Kidney (tissue), 14 donors: ENCODE measurements around the gene RNF123. TPM values are rescaled to one million over a fixed set of nuclear protein-coding genes. Genes with fewer than 3 reads are reported as not detected.

Experiments used
- DNase-seq, 5 donors: peaks; one replicate each; pipeline ENCODE4 v3.0.0-alpha.2; 2013 to 2020
- FAIRE-seq: peaks from 2 replicates; lab custom pipeline; 2012; peaks lifted over from hg19 to GRCh38; lab: Jason Lieb, UNC
- H3K27ac ChIP-seq, 2 donors: one replicate each; pipeline ENCODE4 v1.7.0; 2013; ENCODE audit warnings: low read depth in 2 of 2, low read length in 2 of 2, inconsistent platforms in 1 of 2
- H3K27me3 ChIP-seq: one replicate; pipeline ENCODE4 v1.7.1; 2013; ENCODE audit warnings: low read length, inconsistent platforms; ENCODE audit not compliant: control insufficient read depth, insufficient read depth
- H3K36me3 ChIP-seq, 3 donors: one replicate each; pipeline versions ENCODE4 v1.7.0 to v1.7.1; 2013; ENCODE audit warnings: low read length in 3 of 3, control low read depth in 1 of 3, inconsistent platforms in 1 of 3; ENCODE audit not compliant: insufficient read depth in 3 of 3, control insufficient read depth in 2 of 3
- H3K4me1 ChIP-seq, 3 donors: one replicate each; pipeline versions ENCODE4 v1.7.0 to v1.7.1; 2013; ENCODE audit warnings: low read length in 3 of 3, inconsistent platforms in 1 of 3, low read depth in 1 of 3; ENCODE audit not compliant: control insufficient read depth in 2 of 3, insufficient read depth in 2 of 3
- H3K4me3 ChIP-seq, 3 donors: one replicate each; pipeline versions ENCODE4 v1.7.0 to v1.8.1; 2013; ENCODE audit warnings: low read length in 3 of 3, control low read depth in 1 of 3, inconsistent platforms in 1 of 3
- H3K9ac ChIP-seq, 3 donors: one replicate each; pipeline versions ENCODE4 v1.7.0 to v1.7.1; 2013; ENCODE audit warnings: low read length in 3 of 3, control low read depth in 1 of 3, inconsistent platforms in 1 of 3
- H3K9me3 ChIP-seq, 3 donors: one replicate each; pipeline versions ENCODE4 v1.7.0 to v1.7.1; 2013; ENCODE audit warnings: low read length in 3 of 3, control low read depth in 1 of 3, inconsistent platforms in 1 of 3; ENCODE audit not compliant: control insufficient read depth in 2 of 3, insufficient read depth in 1 of 3
- CTCF ChIP-seq: IDR thresholded peaks from 3 replicates; pipeline ENCODE4 v1.5.1; 2012; ENCODE audit warnings: mild to moderate bottlenecking, moderate library complexity, borderline replicate concordance; ENCODE audit not compliant: insufficient read depth; ENCODE audit errors: extremely low read depth
- intact Hi-C: fragments of 100-400 bp; cut with DNase I; formaldehyde crosslinking; loops from one replicate; pipeline ENCODE4 v1.11.1; 2022
- polyA plus RNA-seq: library from polyadenylated mRNA; stranded (reverse); fragments of 350-450 nt; fragmentation: Illumina TruSeq; extraction: RNeasy Lipid Tissue Mini Kit (QIAGEN cat#74804); gene quantifications from one replicate; pipeline ENCODE4 v1.2.3, GENCODE V29; 2014; ENCODE audit warnings: low read depth, low replicate concordance; ENCODE audit not compliant: insufficient read depth
- total RNA-seq: library from RNA; stranded (reverse); fragmentation: NEBNext Ultra II Directional; extraction: Animal tissue kit (Norgen Biotek cat#: 25700); gene quantifications from one replicate; pipeline ENCODE4 v1.2.1, GENCODE V29; 2021
- donor health status: control.
- donor health status: control.
- donor health status: control.
- donor health status: control.
- donor health status: control.
- donor health status: DM: yes; HTN: yes; CAD: no.
- donor health status: Normal renal cell carcinoma (clear cell type).

The RNF123 gene
- total and polyA plus RNA-seq, 2 donors from 2014 or later = 41.7 to 43.7 TPM

- TF ChIP-seq CTCF = no peak
- no peaks in the 10 kb centered on the region for H3K9me3 ChIP-seq
Observed at GRCh38 chr3:49658711-49659110, 30.6 kb upstream of the RNF123 start.

GRCh38 chr3:49659756-49660155, 29.6 kb upstream of the RNF123 start:
- no peak for TF ChIP-seq CTCF
- FAIRE-seq (no peak), DNase-seq (no peak)
- no peak overlapping the region for H3K4me3 ChIP-seq
- no peaks in the 10 kb centered on the region for H3K27me3 ChIP-seq
- H3K27ac ChIP-seq = no peak overlapping the region
- H3K9me3 ChIP-seq = no peaks in the 10 kb centered on the region
- no peak overlapping the region for H3K9ac ChIP-seq
- H3K4me1 ChIP-seq = peaks cover 0 to 4% (median 0%) of the 10 kb centered on the region in 3 donors
- intact Hi-C loops = loop anchor here (10.0 kb wide), 1 partner anchor 115 kb away; no protein-coding TSS in a partner anchor
- no peaks in the 10 kb centered on the region for H3K36me3 ChIP-seq

More at GRCh38 chr3:49658711-49659110, 30.6 kb upstream of the RNF123 start:
- DNase-seq (no peak), FAIRE-seq (no peak)
- Histone ChIP-seq H3K36me3 (no peaks in the 10 kb centered on the region), H3K4me3 (no peak overlapping the region), H3K9ac (no peak overlapping the region), H3K4me1 (no peaks in the 10 kb centered on the region), H3K27me3 (no peaks in the 10 kb centered on the region), H3K27ac (no peak overlapping the region)
- intact Hi-C loops = no loop called here

GRCh38 chr3:49661281-49661680, 28.1 kb upstream of the RNF123 start:
- Histone ChIP-seq H3K4me1 (peaks cover 0 to 19% (median 8%) of the 10 kb centered on the region in 3 donors), H3K27ac (no peak overlapping the region), H3K4me3 (no peak overlapping the region), H3K27me3 (no peaks in the 10 kb centered on the region), H3K9me3 (no peaks in the 10 kb centered on the region), H3K36me3 (no peaks in the 10 kb centered on the region), H3K9ac (no peak overlapping the region)
- FAIRE-seq = no peak
- intact Hi-C loops = loop anchor here (10.0 kb wide), 1 partner anchor 116 kb away; no protein-coding TSS in a partner anchor
- no peak for DNase-seq
- no peak for TF ChIP-seq CTCF

- Histone ChIP-seq H3K9me3 (no peaks in the 10 kb centered on the region), H3K9ac (no peak overlapping the region), H3K4me1 (peaks cover 0 to 22% (median 8%) of the 10 kb centered on the region in 3 donors), H3K27me3 (no peaks in the 10 kb centered on the region), H3K36me3 (no peaks in the 10 kb centered on the region), H3K27ac (no peak overlapping the region), H3K4me3 (no peak overlapping the region)
- no peak for FAIRE-seq
- peak in 1 of 5 donors; percentile 64 for DNase-seq
- intact Hi-C loops = loop anchor here (10.0 kb wide), 1 partner anchor 117 kb away; no protein-coding TSS in a partner anchor
- TF ChIP-seq CTCF = no peak
Observed at GRCh38 chr3:49662021-49662420, 27.3 kb upstream of the RNF123 start.
